ENCODE measurements around the gene SLC44A2. TPM values are rescaled to one million over a fixed set of nuclear protein-coding genes. Genes with fewer than 3 reads are reported as not detected.

The SLC44A2 gene
- total and polyA plus RNA-seq, 8 donors, result 175 to 255 (median 188) TPM

DNA sequence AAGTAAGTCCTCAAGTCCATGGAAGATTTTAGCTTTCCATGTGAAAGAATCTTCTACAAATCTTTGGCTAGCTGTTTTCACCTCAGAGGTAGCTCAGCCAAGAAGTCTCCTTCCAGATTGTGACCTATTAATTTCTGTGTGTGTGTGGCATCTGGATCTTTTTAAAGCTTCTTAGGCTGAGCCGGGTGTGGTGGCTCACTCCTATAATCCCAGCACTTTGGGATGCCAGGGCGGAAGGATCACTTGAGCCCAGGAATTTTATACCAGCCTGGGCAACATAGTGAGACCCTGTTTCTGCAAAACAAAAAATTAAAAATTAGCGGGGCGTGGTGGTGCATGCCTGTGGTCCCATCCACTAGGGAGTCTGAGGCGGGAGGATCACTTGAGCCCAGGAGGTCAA is 13.4 kb upstream of the SLC44A2 start:
- ATAC-seq (no peak), DNase-seq (no peak)
- intact Hi-C loops (cut with DNase I), result no loop called here
- H3K27me3 ChIP-seq, result no peaks in the 10 kb centered on the region
- no peak overlapping the region for H3K4me3 ChIP-seq
- H3K36me3 ChIP-seq, result no peaks in the 10 kb centered on the region
- peak overlapping the region; percentile 21 to 77 for H3K27ac ChIP-seq
- no peak for TF ChIP-seq CTCF (IDR thresholded peaks at IDR 0.05)
- H3K9me3 ChIP-seq, result no peaks in the 10 kb centered on the region
- peaks cover 19 to 84% of the 10 kb centered on the region in 2 donors for H3K4me1 ChIP-seq

DNA sequence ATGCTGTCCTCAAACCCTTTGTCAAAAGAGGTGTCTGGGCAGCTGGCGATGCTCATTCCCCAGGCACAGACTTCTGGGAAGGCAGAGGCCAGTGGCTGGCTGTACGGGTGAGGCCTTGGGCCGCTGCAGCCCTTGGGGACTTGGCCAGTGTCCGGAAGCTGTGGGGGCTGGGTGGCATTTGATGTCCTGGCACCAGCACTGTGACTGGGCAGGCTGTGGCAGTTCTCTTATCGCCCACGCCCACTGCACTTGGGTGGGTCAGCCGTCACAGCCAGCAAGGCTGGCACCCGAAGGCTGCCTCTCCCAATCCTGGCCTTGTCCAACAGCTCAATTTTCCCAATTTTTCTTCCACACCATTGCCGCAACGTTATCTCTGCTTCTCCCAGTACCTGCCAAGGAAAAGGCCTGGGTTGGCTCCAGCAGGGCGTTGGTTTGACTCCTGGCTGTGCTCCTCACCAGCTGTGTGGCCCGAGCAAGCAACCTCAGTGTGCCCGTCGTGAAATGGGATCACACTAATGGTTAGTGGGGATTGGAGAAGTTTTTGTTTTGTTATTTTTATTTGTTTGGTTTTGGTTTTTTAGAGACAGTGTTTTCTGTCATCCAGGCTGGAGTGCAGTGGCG is 12.7 kb upstream of the SLC44A2 start:
- H3K27me3 ChIP-seq, result no peaks in the 10 kb centered on the region
- H3K36me3 ChIP-seq, result no peaks in the 10 kb centered on the region
- ATAC-seq (peak; percentile 96), DNase-seq (peak in 2 of 4 donors; percentile 79 to 85)
- no peak overlapping the region for H3K4me3 ChIP-seq
- peak overlapping the region; percentile 56 to 77 for H3K27ac ChIP-seq
- no peak for TF ChIP-seq CTCF (IDR thresholded peaks at IDR 0.05)
- intact Hi-C loops (cut with DNase I), result no loop called here
- no peaks in the 10 kb centered on the region for H3K9me3 ChIP-seq
- peaks cover 19 to 86% of the 10 kb centered on the region in 2 donors for H3K4me1 ChIP-seq

DNA sequence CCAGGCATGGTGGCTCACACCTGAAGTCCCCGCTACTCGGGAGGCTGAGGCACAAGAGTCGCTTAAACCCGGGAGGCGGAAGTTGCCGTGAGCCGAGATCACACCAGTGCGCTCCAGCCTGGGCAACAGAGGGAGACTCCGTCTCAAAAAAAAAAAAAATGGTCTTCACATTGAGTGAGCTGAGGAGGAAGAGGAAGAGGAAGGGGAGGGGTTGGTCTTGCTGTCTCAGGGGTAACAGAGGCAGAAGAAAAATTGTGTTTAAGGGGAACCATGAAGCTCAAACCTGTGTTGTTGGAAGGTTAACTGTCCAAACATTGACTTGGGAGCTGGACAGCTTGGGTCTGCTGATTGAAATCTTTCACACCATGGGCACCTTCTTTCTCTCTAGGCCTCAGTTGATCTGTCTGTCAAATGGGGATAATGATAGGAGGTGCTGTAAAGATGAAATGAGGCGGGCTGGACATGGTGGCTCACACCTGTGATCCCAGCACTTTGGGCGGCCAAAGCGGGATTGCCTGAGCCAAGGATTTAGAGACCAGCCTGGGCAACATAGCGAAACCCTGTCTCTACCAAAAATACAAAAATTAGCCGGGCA is 9.8 kb upstream of the SLC44A2 start:
- no peaks in the 10 kb centered on the region for H3K27me3 ChIP-seq
- no peak for DNase-seq
- H3K27ac ChIP-seq, result peak overlapping the region in 1 of 2 donors; percentile 63
- intact Hi-C loops (cut with DNase I), result no loop called here
- TF ChIP-seq CTCF (IDR thresholded peaks at IDR 0.05), result no peak
- H3K36me3 ChIP-seq, result no peaks in the 10 kb centered on the region
- H3K9me3 ChIP-seq, result no peaks in the 10 kb centered on the region
- no peak for ATAC-seq
- no peak overlapping the region for H3K4me3 ChIP-seq
- peaks cover 19 to 81% of the 10 kb centered on the region in 2 donors for H3K4me1 ChIP-seq

- H3K36me3 ChIP-seq, result peaks cover 0 to 8% of the 10 kb centered on the region in 2 donors
- H3K27me3 ChIP-seq, result no peaks in the 10 kb centered on the region
- TF ChIP-seq CTCF (IDR thresholded peaks at IDR 0.05), result no peak
- peaks cover 10 to 67% of the 10 kb centered on the region in 2 donors for H3K4me1 ChIP-seq
- peak; percentile 82 for ATAC-seq
- H3K27ac ChIP-seq, result peak overlapping the region; percentile 55 to 70
- intact Hi-C loops (cut with DNase I), result no loop called here
- H3K4me3 ChIP-seq, result no peak overlapping the region
- no peaks in the 10 kb centered on the region for H3K9me3 ChIP-seq
- no peak for DNase-seq
Observed at GRCh38 chr19:10617409-10618121, 7.8 kb upstream of the SLC44A2 start.

DNA sequence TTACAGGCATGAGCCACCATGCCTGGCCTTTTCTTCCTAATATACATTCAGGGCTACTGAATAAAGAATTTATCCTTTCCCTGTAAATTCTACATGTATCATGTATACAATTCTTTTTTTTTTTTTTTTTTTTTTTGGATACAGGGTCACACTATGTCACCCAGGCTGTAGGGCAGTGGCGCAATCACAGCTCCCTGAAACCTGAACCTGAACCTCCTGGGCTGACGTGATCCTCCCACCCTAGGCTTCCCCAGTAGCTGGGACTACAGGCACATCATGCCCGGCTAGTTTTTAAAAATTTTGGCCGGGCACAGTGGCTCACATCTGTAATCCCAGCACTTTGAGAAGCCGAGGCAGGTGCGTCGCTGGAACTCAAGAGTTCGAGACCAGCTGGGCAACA is 6.5 kb upstream of the SLC44A2 start:
- intact Hi-C loops (cut with DNase I), result no loop called here
- DNase-seq (no peak), ATAC-seq (no peak)
- no peaks in the 10 kb centered on the region for H3K9me3 ChIP-seq
- H3K27me3 ChIP-seq, result no peaks in the 10 kb centered on the region
- H3K4me1 ChIP-seq, result peaks cover 0 to 56% of the 10 kb centered on the region in 2 donors
- peaks cover 0 to 8% of the 10 kb centered on the region in 2 donors for H3K36me3 ChIP-seq
- no peak overlapping the region for H3K27ac ChIP-seq
- TF ChIP-seq CTCF (IDR thresholded peaks at IDR 0.05), result no peak
- H3K4me3 ChIP-seq, result no peak overlapping the region

Measured in left lung (tissue), 10 donors.